HUES48 (cell line): ENCODE data around the gene SEC61B.

Experiments
- H3K27ac ChIP-seq: one replicate; pipeline ENCODE4 v1.7.0; 2013; ENCODE audit warnings: low read depth, low read length, inconsistent platforms
- H3K27me3 ChIP-seq: 2 replicates; pipeline ENCODE4 v1.6.1; 2013; ENCODE audit warnings: mild to moderate bottlenecking, low read length; ENCODE audit not compliant: control insufficient read depth, insufficient read depth
- H3K36me3 ChIP-seq: 2 replicates; pipeline ENCODE4 v1.6.1; 2013; ENCODE audit warnings: low read length; ENCODE audit not compliant: control insufficient read depth, insufficient read depth
- H3K4me1 ChIP-seq: 2 replicates; pipeline ENCODE4 v1.6.1; 2013; ENCODE audit warnings: mild to moderate bottlenecking, low read length; ENCODE audit not compliant: control insufficient read depth, insufficient read depth
- H3K4me3 ChIP-seq: 2 replicates; pipeline ENCODE4 v1.5.1; 2013; ENCODE audit warnings: mild to moderate bottlenecking, low read depth, low read length
- H3K9ac ChIP-seq: 2 replicates; pipeline ENCODE4 v1.6.1; 2013; ENCODE audit warnings: mild to moderate bottlenecking, low read depth, low read length, moderate library complexity
- H3K9me3 ChIP-seq: 2 replicates; pipeline ENCODE4 v1.6.1; 2013; ENCODE audit warnings: low read length; ENCODE audit not compliant: control insufficient read depth, insufficient read depth

SEC61B gene

DNA sequence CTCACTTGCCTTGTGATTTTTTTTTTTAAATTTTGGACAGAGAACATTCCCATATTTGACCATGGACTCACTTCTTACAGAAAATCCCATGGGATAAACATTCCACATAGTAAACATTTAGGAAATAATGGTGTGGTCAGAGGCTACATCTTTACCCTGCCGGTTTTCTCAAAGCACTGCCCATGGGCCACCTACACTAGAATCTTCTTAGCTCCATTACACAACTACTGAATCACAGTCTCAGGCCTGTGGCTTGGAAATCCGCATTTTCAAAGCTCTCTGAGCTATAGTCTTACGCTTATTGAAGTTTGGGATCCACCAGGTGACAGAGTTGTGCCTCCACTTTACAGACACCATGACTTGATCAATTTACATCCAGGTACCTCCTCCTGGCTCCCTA lies 39.7 kb upstream of the SEC61B start:
- Histone ChIP-seq H3K4me1 (peaks cover 7% of the 10 kb centered on the region), H3K27me3 (no peaks in the 10 kb centered on the region), H3K27ac (no peak overlapping the region), H3K4me3 (no peak overlapping the region), H3K36me3 (no peaks in the 10 kb centered on the region), H3K9ac (no peak overlapping the region), H3K9me3 (no peaks in the 10 kb centered on the region)

DNA sequence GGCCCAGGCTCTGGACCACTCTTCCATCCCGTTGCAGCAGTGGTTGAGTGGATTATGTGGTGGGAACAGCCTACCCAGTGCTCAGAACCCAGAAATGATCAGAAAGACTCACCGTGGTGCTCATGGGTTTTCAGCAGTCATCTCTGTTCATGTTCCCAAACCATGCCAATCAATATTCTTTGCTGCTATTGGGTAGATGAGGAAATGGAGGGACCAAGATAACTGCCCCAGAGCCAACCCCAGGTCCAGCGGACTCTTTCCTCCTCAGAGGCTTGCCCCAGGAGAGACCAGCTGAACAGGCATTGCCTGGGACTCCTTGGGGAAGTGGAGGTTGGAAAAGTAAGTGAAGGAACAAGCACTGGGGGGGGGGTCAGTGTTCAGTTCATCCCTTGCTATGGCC lies 38.5 kb upstream of the SEC61B start:
- no peak overlapping the region for H3K27ac ChIP-seq
- H3K9ac ChIP-seq = no peak overlapping the region
- H3K27me3 ChIP-seq = no peaks in the 10 kb centered on the region
- H3K9me3 ChIP-seq = no peaks in the 10 kb centered on the region
- H3K4me1 ChIP-seq = peaks cover 9% of the 10 kb centered on the region
- no peaks in the 10 kb centered on the region for H3K36me3 ChIP-seq
- no peak overlapping the region for H3K4me3 ChIP-seq

DNA sequence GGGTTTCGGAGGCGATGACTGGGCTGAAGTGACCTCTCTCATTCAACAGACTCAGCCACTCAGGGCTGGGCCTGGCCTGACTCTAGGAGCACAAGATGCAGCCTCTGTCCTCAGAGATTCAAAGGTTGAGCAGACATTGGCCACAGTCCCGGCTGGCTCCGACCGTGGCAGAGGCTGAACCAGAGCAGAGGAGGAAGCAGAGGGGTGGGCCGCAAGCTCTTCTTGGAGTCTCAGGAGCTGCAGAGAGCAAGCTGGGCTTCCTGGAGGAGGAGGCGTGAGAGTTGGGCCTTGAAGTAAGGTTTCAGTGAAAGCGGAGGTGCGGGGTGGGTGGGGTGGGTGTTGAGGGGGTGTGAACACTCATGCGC lies 38.0 kb upstream of the SEC61B start:
- Histone ChIP-seq H3K9me3 (no peaks in the 10 kb centered on the region), H3K27me3 (no peaks in the 10 kb centered on the region), H3K4me3 (no peak overlapping the region), H3K27ac (no peak overlapping the region), H3K4me1 (peaks cover 9% of the 10 kb centered on the region), H3K9ac (no peak overlapping the region), H3K36me3 (no peaks in the 10 kb centered on the region)

DNA sequence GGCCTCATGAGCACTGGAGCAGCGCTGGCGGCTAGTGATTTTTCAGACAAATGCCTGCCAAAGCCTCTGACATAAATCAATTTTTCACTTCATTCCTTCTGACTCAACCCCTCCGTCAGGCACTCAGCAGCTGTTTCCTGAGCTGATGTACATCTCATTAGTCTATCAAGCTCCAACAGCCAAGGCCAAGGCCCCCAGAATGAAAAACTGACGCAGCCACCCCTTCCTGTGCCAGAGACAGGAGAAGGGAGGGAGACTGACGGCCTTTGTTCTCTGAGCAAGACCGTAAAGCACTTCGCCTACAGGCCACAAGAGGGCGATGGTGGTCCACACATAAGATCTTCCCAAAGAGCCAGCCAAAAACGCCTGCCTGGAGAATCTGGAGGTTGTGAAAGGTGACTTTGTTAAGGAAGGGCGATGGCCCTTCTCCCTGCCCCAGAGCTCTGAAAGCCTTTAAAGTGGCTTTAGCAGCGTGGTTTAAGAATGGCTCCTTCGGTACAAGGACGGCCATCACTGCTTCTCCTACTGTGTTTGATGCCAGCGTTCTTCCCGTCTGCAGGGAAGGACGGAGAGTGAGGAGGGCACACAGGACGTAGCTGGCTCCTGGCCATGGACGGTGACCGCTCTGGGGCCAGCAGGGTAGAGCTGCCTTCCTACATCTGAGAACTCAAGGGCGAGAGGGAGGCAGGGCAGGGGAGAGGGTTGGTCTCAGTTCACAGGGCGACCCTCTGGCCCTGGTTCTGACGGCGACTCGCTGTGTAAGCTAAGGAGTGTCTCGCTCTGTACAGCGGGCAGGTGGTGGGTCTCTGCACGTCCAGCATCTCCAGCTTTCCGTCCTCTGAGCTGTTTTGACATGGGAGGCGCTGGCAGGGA lies 37.4 kb upstream of the SEC61B start:
- Histone ChIP-seq H3K27me3 (no peaks in the 10 kb centered on the region), H3K4me1 (peaks cover 9% of the 10 kb centered on the region), H3K9me3 (no peaks in the 10 kb centered on the region), H3K27ac (no peak overlapping the region), H3K36me3 (no peaks in the 10 kb centered on the region), H3K4me3 (no peak overlapping the region), H3K9ac (no peak overlapping the region)

DNA sequence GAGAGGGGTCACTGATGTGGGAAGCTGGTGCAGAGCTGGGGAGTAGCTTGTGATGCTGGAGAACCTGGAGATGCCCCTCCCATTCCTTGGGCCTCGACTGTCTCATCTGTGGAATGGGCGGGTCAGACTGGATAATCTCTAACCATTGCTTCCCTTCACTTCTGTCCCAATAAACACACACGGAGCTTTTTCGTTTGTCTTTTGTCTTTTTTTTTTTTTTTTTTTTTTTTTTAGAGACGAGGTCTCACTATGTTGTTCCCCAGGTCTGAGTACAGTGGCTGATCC lies 36.8 kb upstream of the SEC61B start:
- Histone ChIP-seq H3K9ac (no peak overlapping the region), H3K4me1 (peaks cover 9% of the 10 kb centered on the region), H3K36me3 (no peaks in the 10 kb centered on the region), H3K4me3 (no peak overlapping the region), H3K27ac (no peak overlapping the region), H3K27me3 (no peaks in the 10 kb centered on the region), H3K9me3 (no peaks in the 10 kb centered on the region)

DNA sequence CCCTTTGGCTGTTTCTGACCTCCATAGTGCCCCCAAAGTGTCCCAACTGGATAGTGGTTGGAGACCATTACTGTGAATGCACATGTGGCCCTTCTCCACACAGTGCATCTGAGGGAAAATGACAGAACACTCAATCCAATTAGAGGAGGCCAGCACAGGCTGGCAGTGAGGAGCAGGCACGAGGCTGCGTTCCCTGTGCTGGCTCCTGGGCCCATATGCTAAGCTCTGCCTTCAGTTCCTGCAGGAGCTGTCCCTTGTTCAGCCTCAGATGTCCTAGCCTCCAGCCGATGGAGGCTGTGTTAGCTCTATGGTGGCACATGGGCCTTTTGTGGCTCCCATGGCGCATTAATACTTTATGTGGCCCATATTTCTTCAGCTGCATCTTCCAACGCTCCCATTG lies 36.1 kb upstream of the SEC61B start:
- Histone ChIP-seq H3K36me3 (no peaks in the 10 kb centered on the region), H3K4me1 (peaks cover 9% of the 10 kb centered on the region), H3K27me3 (no peaks in the 10 kb centered on the region), H3K27ac (no peak overlapping the region), H3K9me3 (no peaks in the 10 kb centered on the region), H3K4me3 (no peak overlapping the region), H3K9ac (no peak overlapping the region)

DNA sequence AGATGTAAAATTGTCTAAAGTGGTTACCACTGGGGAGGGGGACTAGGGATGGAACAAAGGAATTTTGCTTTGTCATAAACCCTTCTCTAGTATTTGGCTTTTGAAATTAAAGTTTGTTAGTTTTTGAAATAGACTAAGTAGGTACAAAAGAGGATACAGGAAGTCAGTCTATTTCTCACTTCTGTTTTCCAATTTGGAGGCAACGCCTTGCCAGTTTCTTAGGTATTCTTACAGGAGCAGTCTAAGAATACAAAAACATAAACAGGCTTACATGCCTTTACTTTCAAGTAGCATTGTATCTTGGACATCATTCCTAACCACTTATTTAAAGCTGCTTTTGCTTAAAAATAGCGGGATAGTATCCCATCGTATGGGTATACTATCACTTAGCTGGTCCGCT lies 34.8 kb upstream of the SEC61B start:
- Histone ChIP-seq H3K9me3 (no peaks in the 10 kb centered on the region), H3K4me3 (no peak overlapping the region), H3K4me1 (peaks cover 9% of the 10 kb centered on the region), H3K9ac (no peak overlapping the region), H3K36me3 (no peaks in the 10 kb centered on the region), H3K27ac (no peak overlapping the region), H3K27me3 (no peaks in the 10 kb centered on the region)

DNA sequence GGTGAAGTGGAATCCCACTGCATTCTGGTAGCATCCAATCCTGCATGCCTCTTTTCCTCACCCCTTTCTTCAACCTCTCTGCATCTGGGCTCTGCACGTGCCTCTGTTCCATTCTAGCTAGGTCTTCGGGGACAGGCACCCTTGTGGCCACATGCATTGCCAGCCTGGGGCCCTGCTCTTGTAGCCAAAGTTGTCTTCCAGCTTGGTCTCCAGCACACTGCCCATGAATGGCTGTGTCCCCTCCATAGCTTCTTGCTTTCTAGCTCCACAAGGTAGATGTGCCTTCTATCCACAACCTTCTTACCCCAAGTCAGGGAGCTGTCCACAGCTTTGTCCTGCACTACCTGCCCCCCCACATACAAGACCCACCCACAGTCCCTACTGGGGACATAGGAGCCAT lies 32.9 kb upstream of the SEC61B start:
- H3K9me3 ChIP-seq = no peaks in the 10 kb centered on the region
- H3K9ac ChIP-seq = no peak overlapping the region
- no peaks in the 10 kb centered on the region for H3K36me3 ChIP-seq
- no peaks in the 10 kb centered on the region for H3K27me3 ChIP-seq
- peaks cover 9% of the 10 kb centered on the region for H3K4me1 ChIP-seq
- no peak overlapping the region for H3K27ac ChIP-seq
- H3K4me3 ChIP-seq = no peak overlapping the region

DNA sequence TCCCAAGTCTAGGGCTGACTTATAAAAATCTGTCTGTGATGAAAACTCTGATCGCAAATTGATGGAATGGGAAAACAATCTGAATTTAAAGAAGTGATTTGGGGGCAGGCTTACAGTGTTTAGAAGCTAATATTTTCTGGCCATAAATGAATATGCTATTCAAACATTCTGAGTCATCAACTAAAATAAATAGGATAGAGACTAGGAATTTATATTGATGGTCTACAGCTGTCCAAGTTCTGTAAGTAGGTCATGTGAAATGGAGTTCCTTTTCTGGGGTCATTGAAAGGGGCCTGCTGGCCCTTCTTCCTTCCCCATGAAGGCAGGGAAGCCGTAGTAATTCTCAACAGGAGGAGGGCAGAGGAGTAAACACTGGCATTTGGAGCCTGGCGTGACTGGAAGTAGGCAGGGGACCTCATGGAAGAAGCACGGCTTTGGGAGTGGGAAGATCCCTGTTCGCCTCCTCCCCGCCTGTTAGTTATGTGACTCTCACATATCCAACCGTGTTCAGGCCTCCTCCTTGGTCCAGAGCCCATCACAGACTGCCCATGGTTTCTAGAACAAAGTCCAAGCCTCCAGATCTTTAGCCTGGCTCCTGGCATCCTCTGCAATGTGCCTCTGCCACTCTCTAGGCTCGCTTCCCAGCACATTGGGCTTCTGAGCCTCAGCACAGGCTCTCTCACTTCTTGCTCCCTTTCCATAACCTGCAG lies 32.0 kb upstream of the SEC61B start:
- Histone ChIP-seq H3K27me3 (no peaks in the 10 kb centered on the region), H3K9ac (no peak overlapping the region), H3K4me1 (peaks cover 9% of the 10 kb centered on the region), H3K4me3 (no peak overlapping the region), H3K9me3 (no peaks in the 10 kb centered on the region), H3K27ac (no peak overlapping the region), H3K36me3 (no peaks in the 10 kb centered on the region)

DNA sequence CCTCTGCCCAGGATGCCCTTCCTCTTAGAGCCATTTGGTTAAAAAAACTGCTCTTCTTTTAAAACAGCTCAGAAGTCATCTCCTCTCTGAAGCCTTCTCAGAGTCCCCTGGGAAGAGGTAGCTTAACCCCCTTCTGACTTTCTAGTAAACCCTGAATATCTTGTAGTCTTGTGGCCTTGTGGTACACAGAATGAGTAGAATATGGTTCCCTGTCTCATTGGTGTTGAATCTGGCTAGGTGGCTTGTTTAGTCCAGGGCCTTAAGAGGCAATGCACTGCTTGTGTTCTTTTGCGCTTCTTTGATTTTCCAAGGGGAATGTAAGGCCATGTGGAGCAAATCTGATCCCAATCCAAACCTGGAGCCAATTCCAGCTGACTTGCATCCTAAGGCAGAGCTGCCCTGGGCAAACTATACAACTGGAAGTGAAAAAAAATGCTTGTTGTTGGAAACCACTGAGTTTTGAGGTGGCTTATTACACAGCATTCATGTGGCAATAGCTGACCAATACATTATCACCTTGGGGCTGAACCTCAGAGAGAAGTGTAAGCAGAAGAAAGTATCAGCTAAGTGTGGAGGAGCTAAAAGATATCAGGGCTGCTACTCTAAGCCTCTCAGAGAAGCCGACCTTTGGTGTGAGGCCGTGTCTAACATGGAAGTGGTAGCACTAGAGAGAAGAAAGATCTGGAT lies 31.3 kb upstream of the SEC61B start:
- H3K27me3 ChIP-seq = no peaks in the 10 kb centered on the region
- H3K36me3 ChIP-seq = no peaks in the 10 kb centered on the region
- peaks cover 9% of the 10 kb centered on the region for H3K4me1 ChIP-seq
- H3K4me3 ChIP-seq = no peak overlapping the region
- no peak overlapping the region for H3K27ac ChIP-seq
- no peaks in the 10 kb centered on the region for H3K9me3 ChIP-seq
- H3K9ac ChIP-seq = no peak overlapping the region

DNA sequence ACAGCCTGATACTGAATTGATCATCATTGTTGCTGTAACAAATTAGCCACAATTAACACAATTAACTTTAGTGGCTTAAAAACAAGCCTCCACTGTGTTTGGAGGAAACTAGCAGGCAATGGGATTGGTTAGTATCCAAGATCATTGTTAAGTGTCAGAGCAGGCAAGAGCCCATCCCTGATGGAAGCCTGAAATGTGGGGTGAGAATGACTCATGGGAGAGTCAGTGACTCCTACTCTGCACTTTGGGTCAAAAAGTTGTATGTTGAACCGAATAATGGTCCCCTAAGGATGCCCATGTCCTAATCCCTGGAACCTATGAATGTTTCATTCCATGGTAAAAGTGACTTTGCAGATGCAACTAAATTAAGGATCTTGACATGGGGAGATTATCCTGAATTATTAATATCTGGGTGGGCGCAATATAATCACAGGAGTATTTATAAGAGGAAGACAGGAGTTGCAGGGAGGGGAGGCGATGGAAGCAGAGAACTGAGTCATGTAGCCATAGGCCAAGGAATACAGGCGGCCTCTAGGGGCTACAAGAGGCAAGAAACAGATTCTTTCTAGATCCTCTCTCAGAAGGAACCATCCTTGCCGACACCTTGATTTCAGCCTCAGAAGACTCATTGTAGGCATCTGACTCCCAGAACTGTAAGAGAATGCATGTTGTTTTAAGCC lies 29.2 kb upstream of the SEC61B start:
- Histone ChIP-seq H3K36me3 (no peaks in the 10 kb centered on the region), H3K27ac (no peak overlapping the region), H3K27me3 (no peaks in the 10 kb centered on the region), H3K9ac (no peak overlapping the region), H3K4me1 (0 out of 2 replicates have a peak, but pooled peaks cover 4% of the 10 kb centered on the region), H3K4me3 (no peak overlapping the region), H3K9me3 (no peaks in the 10 kb centered on the region)
